SK-N-DZ (cell line): Measurements from ENCODE around the gene CLN5.

ENCODE experiments used
- DNase-seq: peaks from one replicate; pipeline ENCODE4 v3.0.0-alpha.2; 2015; ENCODE audit warnings: low spot score

Gene CLN5

GRCh38 chr13:77016888-77017623 is 25.2 kb downstream of the CLN5 start:
- no peak for DNase-seq

DNA sequence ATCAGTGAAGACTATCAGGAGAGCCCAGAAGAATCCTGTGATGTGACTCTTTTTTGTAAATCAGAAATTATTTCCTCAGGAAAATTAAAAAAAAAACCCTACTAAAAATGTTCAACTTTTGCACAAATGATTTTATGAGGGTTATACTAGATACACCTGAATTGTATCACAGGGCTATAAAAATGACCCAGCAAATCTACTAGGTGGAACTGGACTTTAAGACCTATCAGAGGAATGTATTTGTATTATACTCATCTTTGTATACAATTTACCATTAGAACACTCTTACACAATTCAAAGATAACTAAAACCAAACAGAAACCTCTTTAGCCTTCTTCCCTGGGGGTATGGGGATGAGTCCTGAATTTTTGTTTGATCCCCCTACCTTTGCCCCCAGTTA is 27.9 kb downstream of the CLN5 start:
- DNase-seq, result no peak

- no peak for DNase-seq
Measured at GRCh38 chr13:77022341-77022740, 30.5 kb downstream of the CLN5 start.

DNA sequence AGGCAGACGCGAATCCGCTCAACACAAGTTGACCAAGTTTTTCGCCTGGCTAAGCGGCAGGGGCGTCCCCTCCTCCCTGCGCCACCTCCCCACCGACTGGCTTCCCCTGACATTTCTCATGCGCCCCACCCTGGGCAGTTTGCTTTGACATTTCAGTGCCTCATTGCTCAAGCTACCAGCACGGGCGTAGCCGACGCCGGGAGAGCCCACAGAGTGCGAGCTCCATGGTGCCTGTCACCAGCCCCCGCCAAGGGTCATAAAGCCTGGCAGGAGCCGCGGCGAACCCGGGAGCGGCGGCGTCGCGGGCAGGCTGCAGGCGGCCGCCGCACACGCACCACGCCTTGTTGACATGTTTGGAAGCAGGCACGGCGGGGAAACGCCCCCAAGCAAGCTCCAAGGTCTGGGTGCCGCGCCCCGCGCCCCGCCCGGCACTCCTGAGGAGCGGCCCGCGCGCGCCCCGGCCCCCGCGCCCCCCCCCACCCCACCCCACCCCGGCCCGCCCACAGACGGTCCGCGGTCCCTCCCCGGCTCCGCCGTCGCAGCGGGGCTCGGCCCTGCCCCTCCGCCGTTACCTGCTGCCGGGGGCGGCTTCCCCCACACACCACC is 34.5 kb downstream of the CLN5 start:
- peak; percentile 63 for DNase-seq

- peak; percentile 82 for DNase-seq
Measured at GRCh38 chr13:77026861-77027621, 35.2 kb downstream of the CLN5 start, which contains the start of gene FBXL3. Gene FBXL3 (minus strand): TSS chr13:77027159. CDS start chr13:77021860, 5,299 bp downstream.

DNA sequence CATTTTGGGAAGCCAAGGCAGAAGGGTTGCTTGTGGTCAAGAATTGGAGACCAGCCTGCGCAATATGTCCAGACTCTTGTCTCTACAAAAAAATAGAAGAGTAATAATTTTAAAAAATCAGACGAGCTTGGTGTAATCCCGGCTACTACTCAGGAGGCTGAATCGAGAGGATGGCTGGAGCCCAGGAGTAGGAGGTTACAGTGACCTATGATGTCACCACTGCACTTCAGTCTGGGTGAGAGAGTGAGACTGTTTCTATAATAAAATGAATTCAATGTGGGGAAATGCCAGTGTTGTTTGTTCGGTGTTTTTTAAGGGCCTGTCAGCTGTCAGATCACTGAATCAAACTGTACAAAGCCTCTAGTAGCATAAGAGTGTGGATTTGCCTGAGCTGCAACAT is 36.3 kb downstream of the CLN5 start:
- DNase-seq, result no peak

- no peak for DNase-seq
Measured at GRCh38 chr13:77029436-77029835, 37.6 kb downstream of the CLN5 start.

DNA sequence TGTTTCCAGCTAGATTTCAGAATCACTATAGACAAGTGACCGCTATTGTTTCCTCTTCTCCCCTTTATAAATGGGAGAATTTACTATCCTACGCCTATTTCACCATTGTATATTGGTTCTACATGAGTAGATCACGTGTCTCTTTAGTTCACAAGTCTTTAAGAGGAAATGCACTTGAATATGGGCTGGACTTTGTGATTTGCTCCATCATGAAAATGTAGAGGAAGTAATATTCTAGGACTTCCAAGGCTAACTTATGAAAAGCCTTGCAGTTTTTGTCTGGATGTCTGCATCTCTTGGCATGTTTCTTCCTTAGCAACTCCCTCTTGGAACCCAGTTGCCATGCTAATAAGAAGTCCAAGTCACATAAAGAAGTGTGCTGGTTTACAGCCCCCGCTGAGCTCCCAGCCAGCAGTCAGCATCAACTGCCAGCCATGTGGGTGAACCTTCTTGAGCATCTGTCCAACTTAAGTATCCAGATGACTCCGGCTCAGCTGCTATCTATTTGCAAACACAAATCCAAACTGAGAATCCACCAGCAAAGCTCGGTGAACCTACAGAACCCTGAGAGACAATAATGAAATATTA is 39.9 kb downstream of the CLN5 start:
- no peak for DNase-seq

DNA sequence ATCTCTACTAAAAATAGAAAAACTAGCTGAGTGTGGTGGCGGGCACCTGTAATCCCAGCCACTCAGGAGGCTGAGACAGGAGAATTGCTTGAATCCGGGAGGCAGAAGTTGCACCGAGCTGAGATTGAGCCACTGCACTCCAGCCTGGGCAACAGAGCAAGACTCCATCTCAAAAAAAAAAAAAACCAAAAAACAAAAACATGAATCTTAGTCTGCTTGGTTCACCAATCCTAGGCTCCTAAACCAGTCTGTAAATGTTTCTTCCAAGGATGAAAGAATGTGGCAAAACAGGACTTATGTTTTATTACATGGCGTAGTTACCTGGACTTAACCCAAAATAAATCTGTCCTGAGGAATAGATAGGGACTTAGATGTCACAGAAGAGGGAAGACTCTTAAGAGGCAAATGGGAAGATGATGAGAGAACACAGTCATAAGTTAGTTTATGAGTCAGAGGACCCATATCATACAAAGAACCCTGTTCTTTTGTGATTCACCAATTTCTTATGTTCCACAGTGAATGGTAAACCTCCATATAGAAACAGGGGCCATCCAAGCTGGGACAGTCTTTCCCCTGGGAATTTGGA is 41.9 kb downstream of the CLN5 start:
- DNase-seq, result no peak

DNA sequence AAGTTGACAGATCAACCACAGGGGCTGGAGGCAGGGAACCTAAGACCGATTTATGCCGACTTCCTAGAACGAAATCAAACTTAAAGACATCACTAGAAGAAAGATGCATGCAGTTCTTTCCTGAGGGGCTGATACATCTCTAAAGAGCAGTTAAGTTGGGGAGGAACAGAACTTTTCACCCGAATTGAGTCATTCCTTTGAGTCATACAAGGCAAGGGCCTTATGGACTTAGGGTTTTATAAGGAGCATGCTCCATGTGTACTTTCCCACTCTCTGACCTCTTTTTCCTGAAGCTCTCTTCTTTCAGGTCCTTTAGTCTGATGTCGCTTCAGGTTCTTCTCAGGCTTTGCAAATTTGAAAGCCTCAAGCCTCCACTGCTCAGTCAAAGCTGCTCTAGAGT is 43.0 kb downstream of the CLN5 start:
- DNase-seq, result no peak

DNA sequence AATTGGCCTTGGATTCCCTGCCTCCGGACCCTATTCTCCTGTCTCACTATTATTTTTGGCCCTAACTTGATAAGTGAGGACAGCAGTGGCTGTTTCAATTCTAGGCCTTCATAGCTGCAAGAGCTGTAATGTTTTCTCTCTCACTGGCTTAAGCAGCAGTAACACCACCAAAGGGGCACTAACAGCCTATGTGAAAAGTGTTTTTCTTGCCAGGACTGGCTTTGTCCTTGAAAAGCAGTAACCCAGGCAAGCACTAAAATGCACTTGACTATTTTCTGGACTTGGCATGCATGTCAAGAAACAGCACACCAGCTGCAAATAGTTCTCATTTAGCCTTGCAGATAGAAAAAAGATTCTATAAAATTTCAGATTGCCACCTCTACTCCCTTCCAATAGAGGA is 44.4 kb downstream of the CLN5 start:
- no peak for DNase-seq

DNA sequence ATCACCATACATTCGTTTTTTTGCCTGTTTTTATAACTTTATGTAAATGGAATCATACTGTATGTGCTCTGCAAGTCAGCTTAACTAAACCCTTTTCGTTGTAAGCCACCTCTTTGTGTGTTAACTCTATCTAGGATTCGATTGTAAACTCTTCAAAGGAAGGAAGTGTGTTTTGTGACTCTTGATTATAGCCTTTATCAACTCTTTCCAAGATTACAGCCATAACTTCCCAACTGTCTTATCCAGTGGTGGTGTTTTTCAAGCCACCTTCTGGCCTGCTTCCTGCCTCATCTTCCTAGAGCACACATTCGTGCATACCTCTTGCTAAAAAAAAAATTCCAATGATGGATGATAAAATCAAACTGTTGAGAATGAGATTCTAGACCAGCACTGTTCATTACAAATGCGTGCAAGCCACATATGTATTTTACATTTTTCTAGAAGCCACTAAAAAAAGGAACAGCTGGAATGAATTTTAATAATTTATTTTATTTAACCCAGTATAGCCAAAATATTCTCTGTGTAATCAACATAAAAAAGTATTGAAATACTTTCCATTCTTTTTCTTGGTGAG is 47.1 kb downstream of the CLN5 start:
- DNase-seq, result no peak

- DNase-seq, result no peak
Measured at GRCh38 chr13:77040076-77040475, 48.2 kb downstream of the CLN5 start.

- no peak for DNase-seq
Measured at GRCh38 chr13:77040835-77041234, 49.0 kb downstream of the CLN5 start.

DNA sequence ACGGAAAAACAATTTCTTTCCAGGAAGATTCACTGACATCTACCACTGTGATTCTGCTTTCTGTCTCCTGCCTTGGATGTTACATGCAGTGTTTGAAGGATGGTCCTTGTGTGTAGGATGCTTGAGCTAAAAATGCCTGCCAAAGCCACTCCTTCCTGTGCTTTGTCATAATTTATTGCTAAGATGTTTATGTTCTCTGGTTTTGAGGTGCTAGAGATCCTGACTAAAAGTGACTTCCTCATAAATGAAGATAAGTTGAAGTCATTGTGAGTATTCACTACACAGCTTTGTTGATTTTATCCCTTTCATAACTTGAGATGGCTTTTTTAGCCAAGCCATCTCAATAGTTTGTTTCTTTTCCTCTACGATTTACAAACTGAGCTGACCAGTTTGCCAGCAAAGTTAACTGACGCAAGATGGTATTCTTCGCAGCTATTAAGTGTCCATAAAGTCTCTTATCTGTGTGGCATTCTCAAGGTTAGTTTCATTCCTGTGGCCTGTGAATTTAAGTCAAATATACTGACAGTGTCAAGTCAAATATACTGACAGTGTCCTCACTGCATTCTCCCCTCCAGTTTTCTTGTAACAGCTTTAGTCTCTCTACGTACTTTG is 50.8 kb downstream of the CLN5 start:
- DNase-seq, result no peak

GRCh38 chr13:77047649-77048343 is 55.9 kb downstream of the CLN5 start:
- DNase-seq, result no peak

DNA sequence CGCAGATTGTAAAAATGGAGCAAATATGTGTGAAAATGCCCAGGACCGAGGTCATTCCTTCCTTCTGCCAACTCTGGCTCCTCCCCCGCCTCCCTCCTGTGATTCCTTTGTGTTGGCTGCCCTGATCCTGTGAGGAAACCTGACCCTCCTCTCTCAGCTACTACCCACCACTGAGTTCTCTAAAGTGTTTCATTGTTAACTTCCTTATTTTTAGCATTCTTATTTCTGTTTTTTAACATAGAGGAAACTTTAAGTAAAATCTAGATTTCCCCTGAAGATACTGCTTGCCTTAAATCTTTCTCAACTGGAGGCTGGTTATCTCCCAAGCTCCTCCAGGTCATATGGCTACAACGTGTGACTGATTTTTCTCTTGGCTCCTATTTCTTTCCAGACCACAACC is 56.8 kb downstream of the CLN5 start:
- no peak for DNase-seq

DNA sequence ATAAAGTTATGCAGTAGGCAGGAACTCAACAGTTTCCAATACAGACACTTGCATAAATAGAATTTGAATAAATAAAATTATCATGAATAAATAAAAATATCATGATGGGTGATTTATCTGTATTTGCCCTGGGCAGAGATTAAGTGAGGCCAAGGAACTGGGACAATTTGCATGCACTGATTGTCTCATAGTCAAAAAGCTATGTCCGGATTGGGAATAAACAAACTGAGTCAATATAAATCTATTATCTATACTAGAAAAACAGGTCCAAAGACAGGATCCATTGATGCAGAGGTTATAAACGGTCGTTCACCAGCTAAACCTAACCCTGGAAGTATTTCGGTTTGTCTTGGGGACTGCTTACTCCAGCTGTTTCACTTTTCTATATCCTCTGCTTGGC is 61.3 kb downstream of the CLN5 start:
- no peak for DNase-seq
